Mammary epithelial cell (primary cell): Measurements from ENCODE around the gene TEKT5.

Experiments
- CTCF ChIP-seq, 2 donors: IDR thresholded peaks in 1 of 2; conservative IDR thresholded peaks in 1 of 2; 2 replicates each; pipeline ENCODE4 v1.5.1; 2011 to 2012; ENCODE audit warnings: inconsistent platforms in 2 of 2, low read length in 2 of 2, mild to moderate bottlenecking in 2 of 2, control low read depth in 1 of 2, low read depth in 1 of 2; ENCODE audit not compliant: insufficient read depth in 1 of 2; ENCODE audit errors: extremely low read depth in 1 of 2
- EZH2 ChIP-seq: IDR thresholded peaks from 2 replicates; pipeline ENCODE4 v1.6.1; 2012; ENCODE audit warnings: low read length, inconsistent platforms, borderline replicate concordance

GRCh38 chr16:10605636-10606035 is 89.1 kb downstream of the TEKT5 start:
- no peak for TF ChIP-seq EZH2
- TF ChIP-seq CTCF (conservative IDR thresholded peaks at IDR 0.05 in 1 of 2, IDR thresholded peaks at IDR 0.05 in 1 of 2; ENCODE audit: extremely low read depth in 1 of 2, insufficient read depth in 1 of 2, low read depth in 1 of 2, low read length in 2 of 2): no peak
